K562 (cell line): ENCODE data around the gene AFDN. TPM values are rescaled to one million over a fixed set of nuclear protein-coding genes. Genes with fewer than 3 reads are reported as not detected.

ENCODE experiments used
- CHCHD3 ChIP-seq: fragments of 250-450 bp; sonication (Bioruptor Pico); IDR thresholded peaks from 2 replicates; pipeline ENCODE4 v2.1.2; 2022; ENCODE audit warnings: mild to moderate bottlenecking
- E2F6 ChIP-seq, 2 experiments: IDR thresholded peaks; 2 replicates each; pipeline ENCODE4 v1.6.1; 2011; ENCODE audit warnings: borderline replicate concordance in 1 of 2, control low read depth in 1 of 2, low read depth in 1 of 2, low read length in 1 of 2, mild to moderate bottlenecking in 1 of 2, mixed read lengths in 1 of 2, moderate library complexity in 1 of 2; ENCODE audit not compliant: insufficient read depth in 1 of 2, insufficient read length in 1 of 2, poor library complexity in 1 of 2, severe bottlenecking in 1 of 2; ENCODE audit errors: extremely low read depth in 1 of 2
- GABPB1 ChIP-seq: sonication (generic); formaldehyde crosslinking; IDR thresholded peaks from 2 replicates; pipeline ENCODE4 v1.8.0; 2022; ENCODE audit warnings: mild to moderate bottlenecking, missing genetic modification reagents
- HBP1 ChIP-seq: fragments of 450-650 bp; formaldehyde crosslinking; IDR thresholded peaks from 2 replicates; pipeline ENCODE4 v1.4.0; 2022; ENCODE audit warnings: missing genetic modification characterization
- ID3 ChIP-seq, 2 experiments: fragments of 250-450 bp in 1 of 2; fragments of 450-650 bp in 1 of 2; sonication (Bioruptor Pico) in 1 of 2; IDR thresholded peaks; 2 replicates each; pipeline versions ENCODE4 v1.6.1 to v1.8.0; 2016 to 2021; ENCODE audit warnings: mild to moderate bottlenecking in 2 of 2, moderate library complexity in 2 of 2, missing compliant biosample characterization in 1 of 2, missing genetic modification characterization in 1 of 2
- KAT2B ChIP-seq: IDR thresholded peaks from one replicate; pipeline ENCODE4 v1.6.1; 2012; ENCODE audit warnings: low read depth, mild to moderate bottlenecking, control low read depth, inconsistent platforms, low read length, moderate library complexity
- NCOR1 ChIP-seq: fragments of 450-650 bp; IDR thresholded peaks from 2 replicates; pipeline ENCODE4 v1.6.1; 2016; ENCODE audit warnings: mild to moderate bottlenecking, moderate library complexity
- PHF8 ChIP-seq: fragments of 200-600 bp; sonication (generic); IDR thresholded peaks from 2 replicates; pipeline ENCODE4 v1.6.1; 2012; ENCODE audit warnings: mixed run types, mild to moderate bottlenecking, inconsistent platforms, low read length, moderate library complexity, borderline replicate concordance
- PHTF2 ChIP-seq: fragments of 250-450 bp; sonication (Bioruptor Pico); IDR thresholded peaks from 2 replicates; pipeline ENCODE4 v1.5.0; 2021; ENCODE audit warnings: mild to moderate bottlenecking
- VEZF1 ChIP-seq: fragments of 200-800 bp; sonication (Bioruptor generic); IDR thresholded peaks from 2 replicates; pipeline ENCODE4 v1.6.1; 2017; ENCODE audit warnings: missing genetic modification characterization, missing compliant biosample characterization
- ZBTB40 ChIP-seq, 2 experiments: fragments of 450-650 bp in 1 of 2; sonication (generic) in 1 of 2; formaldehyde crosslinking in 1 of 2; IDR thresholded peaks; 2 replicates each; pipeline versions ENCODE4 v1.7.1 to v1.9.0; 2016 to 2022; ENCODE audit warnings: inconsistent platforms in 1 of 2, mild to moderate bottlenecking in 1 of 2, missing genetic modification reagents in 1 of 2
- ZNF174 ChIP-seq: fragments of 250-450 bp; sonication (Bioruptor Pico); IDR thresholded peaks from 2 replicates; pipeline ENCODE4 v1.4.0; 2020; ENCODE audit warnings: mild to moderate bottlenecking
- polyA plus RNA-seq, 8 experiments: library from polyadenylated mRNA; depleted of rRNA in 4 of 8; stranded (reverse) in 5 of 8; unstranded in 3 of 8; fragments of >200 nt; fragmentation: Nextera tagmentation in 2 of 8; fragmentation: Illumina TruSeq in 1 of 8; extraction: Ambion mirVana in 2 of 8; extraction: Trizol in 1 of 8; gene quantifications; 2 replicates each; pipeline versions ENCODE4 v1.2.1 to v1.2.3, GENCODE V29; 2011 to 2014; ENCODE audit warnings: inconsistent platforms in 1 of 8, missing spikeins in 1 of 8
- total RNA-seq, 7 experiments: library from RNA; depleted of rRNA in 6 of 7; stranded (reverse); fragments of >200 nt in 6 of 7; fragmentation: Illumina TruSeq in 2 of 7; extraction: Trizol in 2 of 7; gene quantifications; 2 replicates each; pipeline versions ENCODE4 v1.2.1 to v1.2.3, GENCODE V29; 2011 to 2021; ENCODE audit warnings: low replicate concordance in 1 of 7

AFDN gene
- total and polyA plus RNA-seq, 9 of the 15 experiments (the other 6 are each of a cell fraction or from before 2014, with no cell fraction given) = 7.2 to 129 (median 105) TPM

GRCh38 chr6:167968091-167968490 lies 141.4 kb downstream of the AFDN start (continued):
- TF ChIP-seq PHF8 = no peak
- TF ChIP-seq GABPB1 = no peak
- TF ChIP-seq CHCHD3 (CRISPR knock-in tag) = no peak
- TF ChIP-seq PHTF2 (CRISPR knock-in tag) = no peak
- TF ChIP-seq ZNF174 (CRISPR knock-in tag) = no peak
- no peak for TF ChIP-seq NCOR1
- TF ChIP-seq E2F6 (IDR thresholded peaks at IDR 0.05; ENCODE audit: borderline replicate concordance in 1 of 2, extremely low read depth in 1 of 2, insufficient read depth in 1 of 2, insufficient read length in 1 of 2, low read depth in 1 of 2, low read length in 1 of 2, poor library complexity in 1 of 2, severe bottlenecking in 1 of 2) = no peak
- no peak for TF ChIP-seq HBP1 (CRISPR knock-in tag)
- no peak for TF ChIP-seq KAT2B
- no peak for TF ChIP-seq ZBTB40 (IDR thresholded peaks at IDR 0.05)
- no peak for TF ChIP-seq ZBTB40 (CRISPR knock-in tag; IDR thresholded peaks at IDR 0.05)
- no peak for TF ChIP-seq VEZF1 (CRISPR knock-in tag)
- TF ChIP-seq ID3 (CRISPR knock-in tag; IDR thresholded peaks at IDR 0.05) = no peak
- TF ChIP-seq ID3 (tag; IDR thresholded peaks at IDR 0.05) = no peak
